Heart right ventricle (tissue), 16 donors: ENCODE measurements around the gene FHAD1. TPM values are rescaled to one million over a fixed set of nuclear protein-coding genes. Genes with fewer than 3 reads are reported as not detected.

Experiments used
- ATAC-seq, 8 donors: fragments of 200-7000 bp; cut with Tn5 transposase; one replicate each; pipeline ENCODE4 v1.9.1; 2020; ENCODE audit warnings: mild to moderate bottlenecking in 8 of 8, moderate library complexity in 8 of 8, moderate number of reproducible peaks in 1 of 8
- DNase-seq, 2 donors: peaks; one replicate each; pipeline ENCODE4 v3.0.0-alpha.2; 2020
- H3K27ac ChIP-seq, 10 donors: fragments of 200-600 bp; sonication (generic) in 2 of 10; one replicate each; pipeline versions ENCODE4 v1.5.0 to v1.8.0; 2020 to 2022; ENCODE audit warnings: mild to moderate bottlenecking in 3 of 10
- H3K27me3 ChIP-seq, 7 donors: fragments of 200-600 bp; one replicate each; pipeline ENCODE4 v1.8.0; 2021 to 2022; ENCODE audit warnings: mild to moderate bottlenecking in 2 of 7
- H3K36me3 ChIP-seq, 9 donors: fragments of 200-600 bp; sonication (generic) in 1 of 9; one replicate each; pipeline versions ENCODE4 v1.5.0 to v1.8.0; 2020 to 2022; ENCODE audit warnings: mild to moderate bottlenecking in 2 of 9
- H3K4me1 ChIP-seq, 9 donors: fragments of 200-600 bp; sonication (generic) in 1 of 9; one replicate each; pipeline versions ENCODE4 v1.5.0 to v1.8.0; 2020 to 2022; ENCODE audit warnings: mild to moderate bottlenecking in 4 of 9
- H3K4me3 ChIP-seq, 10 donors: fragments of 200-600 bp; sonication (generic) in 2 of 10; one replicate each; pipeline versions ENCODE4 v1.5.0 to v1.8.0; 2020 to 2022; ENCODE audit warnings: mild to moderate bottlenecking in 7 of 10, moderate library complexity in 2 of 10
- H3K9me3 ChIP-seq, 11 donors: fragments of 200-600 bp in 10 of 11; sonication (generic) in 2 of 11; one replicate each; pipeline versions ENCODE4 v1.5.0 to v1.8.0; 2013 to 2022; ENCODE audit warnings: mild to moderate bottlenecking in 2 of 11, control low read depth in 1 of 11, moderate library complexity in 1 of 11
- CTCF ChIP-seq, 9 donors: fragments of 200-600 bp; sonication (generic) in 2 of 9; IDR thresholded peaks; one replicate each; pipeline versions ENCODE4 v1.5.0 to v1.8.0; 2021 to 2022; ENCODE audit warnings: antibody characterized with exemption in 9 of 9, mild to moderate bottlenecking in 5 of 9, moderate library complexity in 1 of 9
- WGBS, 2 donors: extraction: QIAGEN DNeasy Blood & Tissue Kit; methylation state at CpG; one replicate each; pipeline ENCODE4 v1.1.7; 2013; ENCODE audit warnings: inconsistent platforms in 1 of 2; 5-methylcytosine and 5-hydroxymethylcytosine counted together
- intact Hi-C, 10 donors: fragments of 100-400 bp; cut with DNase I; formaldehyde crosslinking; loops; one replicate each; pipeline versions ENCODE4 v1.11.1 to v1.14.2; 2022
- polyA plus RNA-seq, 2 donors: library from polyadenylated mRNA; stranded (reverse); fragments of 200-250 nt; gene quantifications; one replicate each; pipeline ENCODE4 v1.2.3, GENCODE V29; 2013
- total RNA-seq, 10 donors: library from RNA; stranded (reverse); fragmentation: NEBNext Ultra II Directional in 3 of 10; extraction: Animal tissue kit (Norgen Biotek cat#: 25700) in 3 of 10; gene quantifications; one replicate each; pipeline versions ENCODE4 v1.2.1 to v1.2.4, GENCODE V29; 2021 to 2023
- donor health status: Arrhythmogenic right ventricular cardiomyopathy.
- donor health status: ischemic (EF 13 %, LVEDD 7.1; RV severe dilation, severe dysfunction).
- donor health status: healthy with polysubstance abuse.
- donor health status: DM: no; HTN: yes; CAD: no.
- donor health status: DM: no; HTN: no; CAD: no.
- donor health status: ischemic (EF 25% LVEDD 6.9; RV normal size, moderate dysfunction).
- donor health status: ischemic (EF 25% LVEDD 5.7; RV mildly dilated, moderate dysfunction).
- donor health status: healthy.
- donor health status: DM: yes; HTN: yes; CAD: no.
- donor health status: Ischemic cardiomyopathy.
- donor health status: ischemic (EF 35%, LVEDD 5.7; RV mildly dilated, moderate dysfunction).
- donor health status: nonischemic (EF 11% LVEDD 7.7; RV severe dilation, severe dysfunction).
- donor health status: DM: yes; HTN: yes; CAD: no.
- donor health status: PGD.
- donor health status: ischemic (EF 29% LVEDD 5.4; RV normal size, mild dysfunction).
- donor health status: nonischemic (EF 23%, LVEDD 6.1; RV moderate dilation, normal function).

The FHAD1 gene
- total and polyA plus RNA-seq, 12 donors: 0.06 to 1.0 (median 0.12) TPM; not detected in 5

GRCh38 chr1:15219280-15220023 is 27.6 kb upstream of the FHAD1 start:
- 93 to 96% methylated on average over 22 of the region's 22 CpGs for WGBS, 2 donors
- Histone ChIP-seq H3K4me3 (no peak overlapping the region), H3K4me1 (peaks cover 0 to 26% (median 8%) of the 10 kb centered on the region in 9 donors), H3K9me3 (no peaks in the 10 kb centered on the region), H3K27me3 (no peaks in the 10 kb centered on the region), H3K27ac (no peak overlapping the region), H3K36me3 (peaks cover 0 to 23% (median 0%) of the 10 kb centered on the region in 9 donors)
- intact Hi-C loops: loop anchor here in 2 of 10 donors (5.0 to 10.0 kb wide), 2 partner anchors 65 to 67 kb away; partner anchors contain the start of gene TMEM51 (in 2 of the 2)
- no peak for TF ChIP-seq CTCF (IDR thresholded peaks at IDR 0.05)
- ATAC-seq: no peak
- DNase-seq: no peak

GRCh38 chr1:15220024-15220392 is 27.0 kb upstream of the FHAD1 start:
- no peak overlapping the region for H3K27ac ChIP-seq
- no peaks in the 10 kb centered on the region for H3K9me3 ChIP-seq
- 89 to 92% methylated on average over 12 of the region's 12 CpGs for WGBS, 2 donors
- H3K4me3 ChIP-seq: no peak overlapping the region
- ATAC-seq (no peak), DNase-seq (no peak)
- peaks cover 0 to 19% (median 0%) of the 10 kb centered on the region in 9 donors for H3K36me3 ChIP-seq
- H3K27me3 ChIP-seq: no peaks in the 10 kb centered on the region
- no peak for TF ChIP-seq CTCF (IDR thresholded peaks at IDR 0.05)
- peaks cover 0 to 27% (median 8%) of the 10 kb centered on the region in 9 donors for H3K4me1 ChIP-seq
- intact Hi-C loops: no loop called here

GRCh38 chr1:15220825-15221431 is 26.1 kb upstream of the FHAD1 start:
- 68 to 78% methylated on average over 7 of the region's 7 CpGs for WGBS, 2 donors
- intact Hi-C loops: no loop called here
- ATAC-seq (peak in 2 of 8 donors; percentile 18), DNase-seq (no peak)
- Histone ChIP-seq H3K4me3 (no peak overlapping the region), H3K4me1 (peaks cover 0 to 28% (median 12%) of the 10 kb centered on the region in 9 donors), H3K27ac (peak overlapping the region in 1 of 10 donors; percentile 26), H3K36me3 (peaks cover 0 to 15% (median 0%) of the 10 kb centered on the region in 9 donors), H3K9me3 (no peaks in the 10 kb centered on the region), H3K27me3 (no peaks in the 10 kb centered on the region)
- no peak for TF ChIP-seq CTCF (IDR thresholded peaks at IDR 0.05)

- no peak for TF ChIP-seq CTCF (IDR thresholded peaks at IDR 0.05)
- H3K4me1 ChIP-seq: peaks cover 0 to 38% (median 24%) of the 10 kb centered on the region in 9 donors
- H3K9me3 ChIP-seq: no peaks in the 10 kb centered on the region
- no peaks in the 10 kb centered on the region for H3K27me3 ChIP-seq
- no peak for DNase-seq
- no peak overlapping the region for H3K27ac ChIP-seq
- H3K4me3 ChIP-seq: no peak overlapping the region
- intact Hi-C loops: no loop called here
- 90 to 97% methylated on average over 4 of the region's 4 CpGs for WGBS, 2 donors
- peaks cover 0 to 15% (median 0%) of the 10 kb centered on the region in 9 donors for H3K36me3 ChIP-seq
- ATAC-seq: no peak
Measured at GRCh38 chr1:15222653-15223303, 24.2 kb upstream of the FHAD1 start.
